GM21529 (cell line): ENCODE measurements around the gene TUBGCP4.

Experiments used
- ATAC-seq: cut with Tn5 transposase; IDR thresholded peaks from one replicate; pipeline ENCODE4 v1.9.1; 2021; ENCODE audit not compliant: unreplicated experiment

Gene TUBGCP4

DNA sequence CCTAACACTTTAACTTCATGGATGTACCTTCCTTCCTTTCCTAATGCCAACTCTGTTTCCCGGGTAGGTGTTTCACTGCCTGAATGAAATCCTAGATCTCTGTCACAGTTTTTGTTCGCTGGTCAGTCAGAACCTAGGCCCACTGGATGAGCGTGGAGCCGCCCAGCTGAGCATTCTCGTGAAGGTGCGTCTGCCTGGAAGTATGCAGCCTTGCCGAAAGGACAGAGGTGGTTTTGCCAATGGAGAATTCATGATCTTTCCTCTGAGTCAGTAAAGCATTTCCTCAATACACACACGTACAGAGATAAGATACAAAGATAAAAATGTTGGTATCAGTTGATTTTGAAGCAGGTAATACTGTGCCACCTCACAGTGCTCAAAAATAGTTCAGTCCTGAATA is 32.7 kb downstream of the TUBGCP4 start:
- ATAC-seq = no peak

DNA sequence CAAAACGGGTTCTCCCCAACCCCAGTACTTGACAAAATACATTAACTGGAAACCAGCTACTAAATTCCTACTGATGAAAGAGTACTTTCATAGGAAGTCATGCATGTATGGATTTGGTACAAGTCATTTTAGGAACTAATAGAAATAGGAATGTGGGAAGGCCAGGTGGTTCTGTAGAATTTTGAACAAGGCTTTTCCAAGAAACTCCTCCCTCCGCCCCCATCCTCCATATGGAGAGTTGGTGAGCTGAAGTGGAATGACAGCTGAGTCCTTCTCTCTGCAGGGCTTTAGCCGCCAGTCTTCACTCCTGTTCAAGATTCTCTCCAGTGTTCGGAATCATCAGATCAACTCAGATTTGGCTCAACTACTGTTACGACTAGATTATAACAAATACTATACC is 33.2 kb downstream of the TUBGCP4 start:
- no peak for ATAC-seq

DNA sequence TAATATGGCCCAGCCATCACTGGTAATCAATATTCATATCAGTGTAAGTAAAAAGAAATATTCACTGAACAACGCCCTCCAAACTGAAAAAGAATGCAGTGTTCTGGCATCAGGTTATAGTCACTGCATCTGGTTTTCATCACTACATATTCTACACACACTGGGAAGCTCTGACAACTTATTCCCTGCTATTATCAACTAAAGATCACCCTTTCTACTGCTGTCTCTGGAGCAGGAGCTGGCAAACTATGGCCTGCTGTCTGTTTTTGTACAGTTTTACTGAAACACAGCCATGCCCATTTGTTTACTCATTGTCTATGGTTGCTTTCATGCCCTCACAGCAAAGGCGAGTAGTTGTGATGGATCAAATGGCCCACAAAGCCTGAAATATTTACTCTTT is 35.3 kb downstream of the TUBGCP4 start:
- ATAC-seq = no peak

DNA sequence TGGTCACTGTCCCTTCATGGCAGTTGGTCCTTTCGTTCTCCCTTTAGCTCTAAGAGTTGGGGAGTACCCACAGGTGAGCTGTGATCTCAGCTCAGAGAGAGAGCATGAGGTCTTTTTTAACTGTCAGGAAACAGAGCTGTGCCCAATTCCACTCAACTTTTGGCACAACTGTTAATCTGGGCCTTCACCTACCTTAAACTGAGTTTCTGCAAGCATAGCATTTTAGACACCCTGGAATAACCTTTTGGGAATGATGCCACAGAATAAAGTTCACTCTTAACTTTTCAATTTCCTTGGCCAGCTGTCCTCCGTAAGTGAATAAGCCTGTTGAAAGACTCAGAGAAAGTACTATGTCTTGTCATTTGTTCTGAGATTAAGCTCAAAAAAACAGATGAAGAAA is 35.9 kb downstream of the TUBGCP4 start:
- no peak for ATAC-seq

DNA sequence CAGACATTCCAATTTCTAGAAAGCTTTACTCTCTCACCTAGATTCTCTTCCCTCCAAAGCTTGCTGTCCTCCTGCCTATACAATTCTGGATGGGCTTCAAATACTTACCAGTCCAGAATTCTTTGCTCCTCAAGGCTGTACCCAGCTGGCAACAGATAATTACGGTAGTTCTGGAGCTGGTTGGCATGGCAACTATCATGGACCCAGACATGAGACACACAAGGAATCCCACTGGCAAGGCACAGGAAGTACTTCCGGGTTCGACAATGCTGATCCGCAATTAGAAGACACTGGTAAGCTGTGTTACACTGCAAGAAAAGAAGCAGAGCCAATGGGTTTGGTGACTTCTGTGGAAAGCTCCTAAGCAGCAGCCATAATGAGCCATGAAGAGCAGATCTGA is 37.9 kb downstream of the TUBGCP4 start:
- ATAC-seq = no peak

DNA sequence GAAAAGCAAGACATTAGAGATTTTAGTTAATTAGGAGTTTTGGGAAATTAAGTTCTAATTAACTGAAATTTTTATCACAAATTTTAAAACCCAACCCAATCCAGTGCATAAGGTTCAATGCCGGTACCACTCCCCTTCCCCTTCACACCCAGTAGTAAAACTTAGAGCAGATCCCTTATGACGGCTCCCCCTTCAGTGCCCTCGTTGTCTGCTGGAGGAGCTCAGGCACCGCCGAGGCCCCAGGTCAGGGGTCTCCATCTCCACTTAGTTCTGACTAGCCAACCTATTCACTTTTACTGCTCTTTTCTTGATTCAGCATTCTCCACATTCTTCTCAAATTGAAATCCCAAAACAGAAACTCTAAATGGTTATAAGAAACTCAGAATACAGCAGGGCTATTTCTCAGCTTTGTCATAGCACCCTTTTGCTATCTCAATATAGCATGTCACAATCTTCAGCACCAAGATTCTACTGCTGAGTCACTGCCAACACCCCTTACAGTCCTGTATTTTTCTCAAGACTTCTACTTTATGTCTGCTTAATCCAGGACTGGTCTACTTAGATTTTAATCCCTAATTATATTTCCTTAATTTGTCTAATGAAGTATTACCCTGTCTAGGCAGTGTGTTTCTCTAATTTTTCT is 39.8 kb downstream of the TUBGCP4 start:
- no peak for ATAC-seq

DNA sequence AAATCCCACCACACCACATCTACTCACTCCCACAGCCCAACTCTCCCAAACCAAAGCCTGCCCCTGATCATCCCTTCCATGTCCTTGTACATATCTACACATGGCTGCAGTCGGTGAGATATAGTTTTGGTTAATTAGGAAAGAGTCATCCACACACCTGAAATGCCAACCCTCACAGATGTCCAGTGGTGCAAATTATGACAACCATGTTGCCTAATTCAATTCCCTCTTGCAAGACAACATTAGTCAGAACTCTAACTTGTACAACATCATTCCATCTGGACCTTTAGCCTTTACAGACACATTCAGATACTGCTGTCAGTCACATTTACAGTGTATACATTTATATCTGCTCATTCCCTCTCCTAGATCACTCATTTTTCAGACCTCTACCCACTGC is 41.2 kb downstream of the TUBGCP4 start:
- no peak for ATAC-seq

DNA sequence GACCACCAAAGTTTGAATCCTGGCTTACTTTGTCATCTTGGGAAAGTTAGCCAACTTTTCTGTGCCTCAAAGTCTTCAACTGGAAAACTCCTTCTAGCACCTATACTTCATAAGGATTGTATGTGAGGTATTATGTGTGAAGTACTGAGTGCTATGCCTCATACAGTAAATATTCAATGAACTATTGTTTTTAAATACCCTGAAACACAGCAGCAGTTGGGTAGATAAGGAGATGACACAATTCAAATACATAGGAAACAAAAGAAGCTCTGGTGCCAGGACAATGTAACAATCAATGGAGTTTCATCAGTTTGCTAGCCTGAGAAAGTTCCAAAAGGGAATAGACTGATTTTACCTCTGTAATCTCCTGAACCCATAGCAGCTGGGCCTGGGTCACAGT is 43.3 kb downstream of the TUBGCP4 start:
- ATAC-seq = no peak

DNA sequence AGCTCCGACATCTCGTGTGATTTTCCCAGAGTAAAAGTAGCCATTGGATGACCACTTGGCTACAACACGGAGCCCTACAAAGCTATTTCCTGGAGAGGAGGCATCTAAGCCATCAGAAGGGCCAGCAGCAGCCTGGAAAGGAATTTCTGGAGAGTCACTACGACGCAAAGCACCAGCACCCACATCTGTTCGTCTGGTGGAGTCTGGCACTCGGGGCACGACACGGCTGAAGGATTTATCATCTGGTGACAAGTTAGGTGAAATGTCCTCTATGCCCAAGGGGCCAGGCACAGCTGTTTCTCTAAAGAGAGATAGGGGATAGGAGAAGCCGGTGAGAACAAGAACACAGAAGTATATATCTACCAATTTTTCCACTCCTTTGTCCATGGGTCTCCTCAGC is 49.5 kb downstream of the TUBGCP4 start:
- no peak for ATAC-seq

DNA sequence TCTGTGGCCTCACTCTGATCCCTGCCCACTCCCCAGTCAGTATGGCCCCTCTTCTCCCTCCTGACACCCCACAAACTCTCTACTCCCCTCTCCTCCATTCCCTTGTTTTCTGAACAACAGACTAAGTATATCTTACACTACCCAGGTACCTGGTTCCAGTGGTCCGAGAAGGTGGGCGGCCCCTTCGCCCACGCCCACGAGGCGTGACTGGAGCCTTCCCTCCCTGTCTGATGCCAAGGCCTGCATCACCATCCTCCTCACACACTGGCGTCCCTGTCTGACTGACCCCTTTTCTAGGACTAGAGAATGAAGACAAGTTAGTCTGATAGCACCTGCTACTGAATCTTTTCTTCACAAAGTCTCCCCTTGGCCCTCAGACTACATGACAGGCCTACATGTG is 50.0 kb downstream of the TUBGCP4 start:
- no peak for ATAC-seq

DNA sequence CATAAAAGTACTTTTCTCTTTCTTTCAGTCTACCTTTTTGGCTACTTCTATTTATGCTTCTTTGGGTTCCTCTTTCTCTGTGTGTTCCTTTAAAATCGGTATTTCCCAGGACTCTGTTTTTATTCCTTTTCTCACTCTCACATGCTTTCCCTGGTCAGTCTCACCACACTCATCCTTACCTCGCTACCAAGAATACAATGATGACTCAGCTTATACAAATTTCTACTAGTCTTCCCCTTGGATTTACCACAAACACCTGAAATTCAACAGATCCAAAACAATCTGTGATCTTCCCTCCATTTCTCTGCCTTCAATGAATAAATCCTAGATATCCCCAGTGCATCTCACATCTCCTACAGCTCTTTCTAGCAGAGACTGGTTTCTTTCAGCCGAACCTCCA is 52.9 kb downstream of the TUBGCP4 start:
- ATAC-seq = no peak

DNA sequence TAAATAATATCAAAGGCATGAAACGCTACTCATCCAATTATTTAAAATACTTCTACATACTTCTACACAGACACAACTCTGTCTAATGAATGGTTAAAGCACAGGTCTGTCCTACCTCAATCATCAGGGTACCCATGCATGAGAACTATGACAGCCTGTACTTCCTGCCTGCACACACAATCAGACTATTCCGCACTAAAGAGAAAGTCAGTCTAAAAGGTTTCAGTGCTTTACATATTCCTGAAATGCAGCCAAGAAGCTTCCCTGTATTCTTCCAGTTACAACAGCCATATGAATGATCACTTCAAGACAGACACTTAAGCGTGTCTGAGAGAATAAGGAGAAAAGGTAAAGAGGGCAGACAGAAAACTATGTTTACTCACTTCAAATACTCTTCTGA is 58.8 kb downstream of the TUBGCP4 start:
- no peak for ATAC-seq

DNA sequence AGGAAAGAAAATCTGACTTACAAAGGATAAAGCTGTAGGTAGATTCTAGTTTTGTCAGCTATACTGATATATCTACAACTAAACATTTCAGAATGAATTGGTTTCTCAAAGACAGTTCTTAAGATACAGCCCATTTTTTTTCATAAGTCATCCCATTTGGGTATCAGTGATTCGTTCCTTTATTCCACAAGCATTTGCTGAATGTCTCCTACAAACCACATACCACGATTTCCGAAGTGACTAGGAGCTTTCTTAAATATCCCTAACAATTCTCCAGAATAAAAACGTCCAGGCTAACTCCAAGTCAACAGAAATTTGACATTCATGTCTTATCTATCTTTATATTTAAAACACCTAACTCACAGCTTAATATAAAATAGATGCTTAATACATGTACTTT is 62.3 kb downstream of the TUBGCP4 start:
- ATAC-seq = no peak

DNA sequence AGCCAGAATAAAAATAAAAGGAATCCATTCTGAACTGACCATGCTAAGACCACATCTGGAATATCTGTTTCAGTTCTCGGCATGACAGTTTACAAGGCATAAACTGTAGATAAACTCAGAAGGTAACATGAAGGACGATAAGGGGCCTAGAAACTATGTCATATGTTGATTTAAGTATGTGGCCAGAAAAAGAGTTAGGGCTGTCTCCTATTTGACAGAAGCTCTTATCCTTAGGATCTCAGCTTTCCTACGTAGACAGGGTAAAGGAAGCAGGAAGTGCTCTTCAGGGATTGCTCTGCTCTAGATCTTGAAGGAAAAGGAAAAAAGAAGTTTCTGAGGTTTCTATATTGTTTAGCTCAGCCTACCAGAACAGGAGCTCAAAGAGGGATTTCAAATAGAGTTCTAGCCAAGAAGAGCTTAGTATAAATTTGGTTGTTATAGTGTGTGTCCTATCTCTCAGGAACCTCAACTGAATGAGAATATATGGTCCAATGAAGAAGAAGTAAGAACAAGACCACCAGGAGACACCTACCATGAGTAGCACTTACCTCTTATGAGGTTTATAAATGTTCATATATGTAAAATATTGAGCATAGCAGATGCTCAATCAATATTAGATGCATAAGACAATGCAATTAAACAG is 62.9 kb downstream of the TUBGCP4 start:
- no peak for ATAC-seq

DNA sequence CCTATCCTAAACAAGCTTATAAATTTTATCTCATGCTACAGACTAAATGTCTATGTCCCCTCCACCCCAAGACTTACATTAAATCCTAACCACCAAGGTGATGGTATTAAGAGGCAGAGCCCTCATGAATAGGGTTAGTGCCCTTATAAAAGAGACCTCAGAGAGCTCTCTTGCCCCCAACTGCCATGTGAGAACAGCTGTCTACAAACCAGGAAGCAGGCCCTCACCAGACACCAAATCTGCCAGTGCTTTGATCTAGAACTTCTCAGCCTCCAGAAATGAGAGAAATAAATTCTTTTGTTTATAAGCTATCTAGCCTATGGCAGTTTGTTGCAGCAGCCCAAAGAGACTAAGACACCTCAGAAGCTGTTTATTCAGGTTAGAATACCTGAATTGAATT is 63.5 kb downstream of the TUBGCP4 start:
- ATAC-seq = no peak

DNA sequence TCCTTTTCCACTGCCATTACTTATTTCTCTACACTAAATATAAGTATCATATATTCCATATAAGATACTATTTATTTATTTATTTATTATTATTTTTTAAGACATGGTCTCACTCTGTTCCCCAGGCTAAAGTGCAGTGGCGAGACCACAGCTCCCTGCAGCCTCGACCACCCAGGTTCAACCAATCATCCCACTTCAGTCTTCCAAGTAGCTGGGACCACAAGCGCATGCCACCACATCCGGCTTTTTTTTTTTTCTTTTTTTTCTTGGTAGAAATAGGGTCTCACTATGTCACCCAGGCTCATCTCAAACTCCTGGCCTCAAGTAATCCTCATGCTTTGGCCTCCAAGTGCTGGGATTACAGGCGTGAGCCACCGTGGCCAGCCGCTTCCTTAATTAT is 65.5 kb downstream of the TUBGCP4 start:
- no peak for ATAC-seq

DNA sequence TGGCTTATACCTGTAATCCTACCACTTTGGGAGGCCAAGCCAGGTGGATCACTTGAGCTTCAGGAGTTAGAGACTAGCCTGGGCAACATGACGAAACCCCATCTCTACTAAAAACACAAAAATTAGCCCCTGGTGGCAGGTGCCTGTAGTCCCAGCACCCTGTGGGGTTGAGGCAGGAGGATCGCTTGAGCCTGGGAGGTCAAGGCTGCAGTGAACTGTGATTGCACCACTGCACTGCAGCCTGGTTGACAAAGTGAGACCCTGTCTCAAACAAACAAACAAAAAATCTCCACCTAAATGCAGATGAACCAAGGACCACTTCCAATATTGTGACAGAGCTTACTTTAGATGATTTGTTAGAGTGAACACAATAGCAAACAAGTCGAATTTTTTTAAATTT is 68.4 kb downstream of the TUBGCP4 start:
- ATAC-seq = no peak

DNA sequence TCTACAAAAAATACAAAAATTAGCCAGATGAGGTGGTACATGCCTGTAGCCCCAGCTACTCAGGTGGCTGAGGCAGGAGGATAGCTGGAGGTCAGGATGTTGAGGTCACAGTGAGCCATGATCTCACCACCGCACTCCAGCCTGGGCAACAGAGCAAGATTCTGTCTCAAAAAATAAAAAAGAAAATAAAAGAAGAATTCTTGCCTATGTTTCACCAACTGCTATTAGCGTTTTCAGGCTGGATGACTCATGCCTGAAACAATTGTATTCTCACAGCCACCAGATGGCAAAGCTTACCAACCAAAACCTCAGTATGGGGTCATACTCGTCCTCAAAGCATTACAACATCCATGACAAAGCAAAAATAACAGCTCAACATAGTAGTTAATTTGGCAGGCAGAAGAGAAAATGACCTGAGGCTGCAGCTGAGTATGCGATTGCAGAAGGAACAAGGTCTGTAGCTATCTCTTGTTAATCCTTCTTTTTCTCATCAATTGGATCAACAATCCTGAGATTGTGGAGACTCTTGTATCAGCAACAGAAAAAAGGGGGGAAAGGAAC is 69.9 kb downstream of the TUBGCP4 start:
- ATAC-seq = no peak

DNA sequence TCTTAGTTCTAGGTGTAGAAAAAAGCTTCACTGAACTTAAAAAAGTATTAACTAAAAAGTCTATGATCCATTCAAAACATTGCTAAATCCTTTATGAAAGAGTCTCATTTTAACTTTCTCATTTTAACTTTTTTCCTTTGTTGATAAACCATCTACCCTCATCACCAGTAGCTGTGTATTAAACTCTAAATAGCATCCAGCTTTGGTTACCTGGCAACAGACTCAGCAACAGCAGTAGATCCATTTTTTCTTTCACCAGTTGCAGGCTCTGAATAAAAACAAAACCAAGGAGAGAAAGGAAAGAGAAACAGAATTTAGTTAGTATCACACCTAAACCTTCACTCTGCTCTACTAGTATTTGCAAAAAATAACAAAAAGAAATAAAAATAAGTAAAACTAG is 70.4 kb downstream of the TUBGCP4 start:
- ATAC-seq = no peak

DNA sequence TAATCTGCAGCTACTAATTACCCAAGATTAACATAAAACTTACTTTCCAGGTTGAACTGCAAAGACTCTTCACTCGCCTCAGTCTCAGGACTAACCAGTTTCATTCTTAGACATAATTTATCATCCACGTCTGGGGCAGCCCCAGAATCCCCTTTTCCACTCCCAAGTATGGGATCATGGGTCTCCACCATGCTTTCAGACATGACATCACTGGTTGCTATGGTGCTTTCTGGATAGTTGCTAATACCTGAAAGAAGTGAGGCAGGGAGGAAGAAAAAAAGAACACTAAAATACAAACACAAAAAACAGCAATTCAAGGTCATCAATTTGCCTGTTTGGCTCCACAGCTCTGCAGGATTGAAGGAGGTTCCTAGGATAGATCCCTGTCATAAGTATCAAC is 75.4 kb downstream of the TUBGCP4 start:
- ATAC-seq = no peak

DNA sequence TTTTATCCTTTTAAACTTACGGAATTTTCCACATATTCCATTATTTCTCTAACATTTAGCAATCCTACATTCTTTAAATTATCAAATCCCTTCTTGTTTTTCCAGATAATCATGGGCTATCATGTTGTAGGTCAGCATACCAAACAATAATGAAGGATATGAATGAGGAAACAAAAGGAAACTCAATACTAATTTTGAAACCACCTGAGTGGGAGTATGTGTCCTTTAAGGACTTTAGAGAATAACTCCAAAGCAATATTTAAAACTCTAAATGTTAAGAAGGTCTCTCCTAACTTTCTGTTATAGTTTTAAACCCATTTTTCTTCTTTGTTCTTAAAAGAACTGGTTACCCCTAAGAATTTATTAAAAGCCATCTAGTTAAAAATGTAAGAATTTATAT is 79.1 kb downstream of the TUBGCP4 start:
- no peak for ATAC-seq
